Kidney (tissue), 14 donors: ENCODE results near the gene CDRT4. TPM values are rescaled to one million over a fixed set of nuclear protein-coding genes. Genes with fewer than 3 reads are reported as not detected.

Source experiments
- DNase-seq, 5 donors: peaks; one replicate each; pipeline ENCODE4 v3.0.0-alpha.2; 2013 to 2020
- FAIRE-seq: peaks from 2 replicates; lab custom pipeline; 2012; peaks lifted over from hg19 to GRCh38; lab: Jason Lieb, UNC
- H3K27ac ChIP-seq, 2 donors: one replicate each; pipeline ENCODE4 v1.7.0; 2013; ENCODE audit warnings: low read depth in 2 of 2, low read length in 2 of 2, inconsistent platforms in 1 of 2
- H3K27me3 ChIP-seq: one replicate; pipeline ENCODE4 v1.7.1; 2013; ENCODE audit warnings: low read length, inconsistent platforms; ENCODE audit not compliant: control insufficient read depth, insufficient read depth
- H3K36me3 ChIP-seq, 3 donors: one replicate each; pipeline versions ENCODE4 v1.7.0 to v1.7.1; 2013; ENCODE audit warnings: low read length in 3 of 3, control low read depth in 1 of 3, inconsistent platforms in 1 of 3; ENCODE audit not compliant: insufficient read depth in 3 of 3, control insufficient read depth in 2 of 3
- H3K4me1 ChIP-seq, 3 donors: one replicate each; pipeline versions ENCODE4 v1.7.0 to v1.7.1; 2013; ENCODE audit warnings: low read length in 3 of 3, inconsistent platforms in 1 of 3, low read depth in 1 of 3; ENCODE audit not compliant: control insufficient read depth in 2 of 3, insufficient read depth in 2 of 3
- H3K4me3 ChIP-seq, 3 donors: one replicate each; pipeline versions ENCODE4 v1.7.0 to v1.8.1; 2013; ENCODE audit warnings: low read length in 3 of 3, control low read depth in 1 of 3, inconsistent platforms in 1 of 3
- H3K9ac ChIP-seq, 3 donors: one replicate each; pipeline versions ENCODE4 v1.7.0 to v1.7.1; 2013; ENCODE audit warnings: low read length in 3 of 3, control low read depth in 1 of 3, inconsistent platforms in 1 of 3
- H3K9me3 ChIP-seq, 3 donors: one replicate each; pipeline versions ENCODE4 v1.7.0 to v1.7.1; 2013; ENCODE audit warnings: low read length in 3 of 3, control low read depth in 1 of 3, inconsistent platforms in 1 of 3; ENCODE audit not compliant: control insufficient read depth in 2 of 3, insufficient read depth in 1 of 3
- intact Hi-C: fragments of 100-400 bp; cut with DNase I; formaldehyde crosslinking; loops from one replicate; pipeline ENCODE4 v1.11.1; 2022
- polyA plus RNA-seq: library from polyadenylated mRNA; stranded (reverse); fragments of 350-450 nt; fragmentation: Illumina TruSeq; extraction: RNeasy Lipid Tissue Mini Kit (QIAGEN cat#74804); gene quantifications from one replicate; pipeline ENCODE4 v1.2.3, GENCODE V29; 2014; ENCODE audit warnings: low read depth, low replicate concordance; ENCODE audit not compliant: insufficient read depth
- total RNA-seq: library from RNA; stranded (reverse); fragmentation: NEBNext Ultra II Directional; extraction: Animal tissue kit (Norgen Biotek cat#: 25700); gene quantifications from one replicate; pipeline ENCODE4 v1.2.1, GENCODE V29; 2021
- TF ChIP-seq, protein P1 (sequence below): IDR thresholded peaks from 3 replicates; pipeline ENCODE4 v1.5.1; 2012; ENCODE audit warnings: mild to moderate bottlenecking, moderate library complexity, borderline replicate concordance; ENCODE audit not compliant: insufficient read depth; ENCODE audit errors: extremely low read depth
- donor health status: control.
- donor health status: control.
- donor health status: control.
- donor health status: control.
- donor health status: control.
- donor health status: DM: yes; HTN: yes; CAD: no.
- donor health status: Normal renal cell carcinoma (clear cell type).

The CDRT4 gene
- total and polyA plus RNA-seq, 2 donors from 2014 or later, result 4.6 to 8.0 TPM

DNA sequence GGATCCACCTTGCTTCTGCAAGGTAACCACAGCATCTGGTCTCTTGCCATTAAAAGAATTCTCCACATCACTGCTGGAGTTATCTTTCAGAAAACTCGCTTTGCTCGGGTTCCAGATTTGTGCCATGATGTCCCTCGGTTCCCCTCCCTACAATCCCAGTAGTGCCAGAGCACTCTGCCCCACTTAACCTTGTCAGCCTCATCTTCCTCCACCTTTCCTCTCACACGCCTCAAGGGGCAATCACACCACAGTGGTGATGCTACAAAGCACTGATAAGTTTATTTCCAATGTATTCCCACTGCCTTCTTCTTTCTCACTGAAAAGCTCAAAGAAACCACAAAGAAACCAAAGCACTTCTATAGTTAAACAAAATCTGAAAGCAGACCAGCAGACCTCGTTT is 11.4 kb upstream of the CDRT4 start:
- Histone ChIP-seq H3K9me3 (no peaks in the 10 kb centered on the region), H3K9ac (no peak overlapping the region), H3K27me3 (no peaks in the 10 kb centered on the region), H3K4me3 (no peak overlapping the region), H3K4me1 (no peaks in the 10 kb centered on the region), H3K27ac (no peak overlapping the region), H3K36me3 (peaks cover 0 to 5% (median 0%) of the 10 kb centered on the region in 3 donors)
- TF ChIP-seq, protein P1, sequence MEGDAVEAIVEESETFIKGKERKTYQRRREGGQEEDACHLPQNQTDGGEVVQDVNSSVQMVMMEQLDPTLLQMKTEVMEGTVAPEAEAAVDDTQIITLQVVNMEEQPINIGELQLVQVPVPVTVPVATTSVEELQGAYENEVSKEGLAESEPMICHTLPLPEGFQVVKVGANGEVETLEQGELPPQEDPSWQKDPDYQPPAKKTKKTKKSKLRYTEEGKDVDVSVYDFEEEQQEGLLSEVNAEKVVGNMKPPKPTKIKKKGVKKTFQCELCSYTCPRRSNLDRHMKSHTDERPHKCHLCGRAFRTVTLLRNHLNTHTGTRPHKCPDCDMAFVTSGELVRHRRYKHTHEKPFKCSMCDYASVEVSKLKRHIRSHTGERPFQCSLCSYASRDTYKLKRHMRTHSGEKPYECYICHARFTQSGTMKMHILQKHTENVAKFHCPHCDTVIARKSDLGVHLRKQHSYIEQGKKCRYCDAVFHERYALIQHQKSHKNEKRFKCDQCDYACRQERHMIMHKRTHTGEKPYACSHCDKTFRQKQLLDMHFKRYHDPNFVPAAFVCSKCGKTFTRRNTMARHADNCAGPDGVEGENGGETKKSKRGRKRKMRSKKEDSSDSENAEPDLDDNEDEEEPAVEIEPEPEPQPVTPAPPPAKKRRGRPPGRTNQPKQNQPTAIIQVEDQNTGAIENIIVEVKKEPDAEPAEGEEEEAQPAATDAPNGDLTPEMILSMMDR, result no peak
- DNase-seq (no peak), FAIRE-seq (no peak)
- intact Hi-C loops, result no loop called here

DNA sequence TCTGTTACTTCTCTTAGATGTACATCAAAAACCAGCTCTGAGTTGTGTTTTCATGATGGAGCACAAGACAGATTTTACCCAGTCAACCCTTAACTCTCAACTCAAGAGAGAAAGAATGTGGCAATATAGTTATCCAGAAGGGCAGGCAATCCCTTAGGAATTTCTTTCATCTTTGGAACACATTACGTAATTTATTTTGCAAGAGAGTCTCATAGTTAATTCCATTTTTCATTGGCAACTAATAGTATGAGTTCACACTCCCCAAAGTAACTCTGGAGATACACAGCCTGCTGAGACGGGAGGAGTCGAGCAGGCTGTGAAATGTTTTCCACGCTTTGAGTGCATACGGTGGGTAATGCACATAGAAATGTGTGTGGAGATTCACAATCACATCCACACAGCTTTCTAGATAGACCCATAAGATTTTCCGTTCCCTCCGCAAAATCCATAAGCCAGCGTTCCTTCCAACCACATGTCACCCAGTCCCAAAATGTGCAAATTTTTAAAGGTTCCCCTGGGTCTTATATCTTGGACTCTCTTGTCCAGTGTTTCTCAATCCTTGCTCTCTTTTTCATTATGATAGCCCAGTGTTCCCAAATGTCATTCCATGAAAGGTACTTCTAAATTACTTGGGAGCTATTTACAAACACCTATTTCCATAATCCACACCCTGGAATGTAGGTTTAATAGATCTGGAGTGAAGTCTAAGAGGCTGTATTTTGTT is 8.4 kb upstream of the CDRT4 start:
- no peak overlapping the region for H3K9ac ChIP-seq
- TF ChIP-seq, protein P1, result no peak
- no peaks in the 10 kb centered on the region for H3K27me3 ChIP-seq
- intact Hi-C loops, result no loop called here
- FAIRE-seq (no peak), DNase-seq (no peak)
- no peaks in the 10 kb centered on the region for H3K9me3 ChIP-seq
- no peaks in the 10 kb centered on the region for H3K36me3 ChIP-seq
- no peak overlapping the region for H3K27ac ChIP-seq
- no peak overlapping the region for H3K4me3 ChIP-seq
- no peaks in the 10 kb centered on the region for H3K4me1 ChIP-seq

DNA sequence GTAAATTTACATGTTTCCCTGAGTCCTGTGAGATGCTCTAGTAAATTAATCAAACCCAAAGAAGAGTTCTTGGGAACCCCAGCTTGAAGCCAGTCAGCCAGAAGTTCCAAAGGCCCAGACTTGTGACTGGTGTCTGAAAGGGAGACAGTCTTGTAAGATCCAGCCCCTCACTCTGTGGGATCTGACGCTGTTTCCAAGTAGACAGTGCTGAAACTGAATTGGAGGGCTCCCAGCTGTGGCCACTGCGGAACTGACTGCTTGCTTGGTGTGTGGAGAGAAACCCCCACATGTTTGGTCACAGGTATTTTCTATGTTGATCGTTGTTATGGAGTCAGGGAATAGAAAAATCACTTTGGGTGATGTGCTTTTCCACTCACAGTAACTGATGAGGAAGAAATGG is 5.5 kb upstream of the CDRT4 start:
- Histone ChIP-seq H3K36me3 (no peaks in the 10 kb centered on the region), H3K9ac (no peak overlapping the region), H3K4me3 (no peak overlapping the region), H3K27ac (no peak overlapping the region), H3K4me1 (no peaks in the 10 kb centered on the region), H3K27me3 (no peaks in the 10 kb centered on the region), H3K9me3 (no peaks in the 10 kb centered on the region)
- TF ChIP-seq, protein P1, result no peak
- DNase-seq (peak in 1 of 5 donors; percentile 39), FAIRE-seq (no peak)
- intact Hi-C loops, result no loop called here
